ENCODE data around the gene HS1BP3. TPM values are rescaled to one million over a fixed set of nuclear protein-coding genes. Genes with fewer than 3 reads are reported as not detected.

Gene HS1BP3
- total RNA-seq, 1 experiment from 2014 or later: 17.1 TPM

- TF ChIP-seq CTCF (IDR thresholded peaks at IDR 0.05 in 2 of 3, conservative IDR thresholded peaks at IDR 0.05 in 1 of 3; ENCODE audit: borderline replicate concordance in 1 of 3, insufficient read depth in 1 of 3, low read depth in 2 of 3, low read length in 2 of 3) (no peak), JUND (IDR thresholded peaks at IDR 0.05) (no peak), ZFX (IDR thresholded peaks at IDR 0.05) (no peak; the same call in 1 of the 2 replicates), SIN3A (IDR thresholded peaks at IDR 0.05; ENCODE audit: low read depth) (no peak), ELF1 (IDR thresholded peaks at IDR 0.05; ENCODE audit: borderline replicate concordance, low read depth) (no peak), ZNF274 (IDR thresholded peaks at IDR 0.05; ENCODE audit: low read depth, low read length) (no peak), EZH2 (IDR thresholded peaks at IDR 0.05) (no peak), FOSL1 (IDR thresholded peaks at IDR 0.05; ENCODE audit: low read depth) (no peak)
Measured at GRCh38 chr2:20596973-20597859, 53.7 kb downstream of the HS1BP3 start (continued).

GRCh38 chr2:20596193-20596972 is 54.5 kb downstream of the HS1BP3 start:
- intact Hi-C loops (cut with micrococcal nuclease): no loop called here
- RAD21 ChIA-PET (ENCODE audit: low non-redundant PET in 1 of 2, low total read pairs in 2 of 2, uncharacterized antibody in 2 of 2, unreplicated experiment in 2 of 2): no interaction called here
- TF ChIP-seq ZNF274 (IDR thresholded peaks at IDR 0.05; ENCODE audit: low read depth, low read length) (no peak), EGR1 (IDR thresholded peaks at IDR 0.05; ENCODE audit: low read depth) (no peak), MAX (IDR thresholded peaks at IDR 0.05) (no peak), CBX3 (IDR thresholded peaks at IDR 0.05; ENCODE audit: low read depth) (no peak), POLR2A (IDR thresholded peaks at IDR 0.05; ENCODE audit: borderline replicate concordance, extremely low read depth, insufficient read depth, insufficient read length) (no peak), CEBPB (IDR thresholded peaks at IDR 0.05; ENCODE audit: low read depth) (no peak), SRF (IDR thresholded peaks at IDR 0.05; ENCODE audit: low read depth) (no peak), ELF1 (IDR thresholded peaks at IDR 0.05; ENCODE audit: borderline replicate concordance, low read depth) (no peak), RAD21 (IDR thresholded peaks at IDR 0.05; ENCODE audit: low read depth) (no peak), POLR2AphosphoS5 (IDR thresholded peaks at IDR 0.05; ENCODE audit: low read depth, low read length) (no peak), SP1 (IDR thresholded peaks at IDR 0.05; ENCODE audit: low read depth) (no peak), ATF3 (IDR thresholded peaks at IDR 0.05) (no peak), ZBTB33 (IDR thresholded peaks at IDR 0.05; ENCODE audit: extremely low read depth, insufficient replicate concordance, low read length) (no peak), JUND (IDR thresholded peaks at IDR 0.05) (no peak), FOSL1 (IDR thresholded peaks at IDR 0.05; ENCODE audit: low read depth) (no peak), SIN3A (IDR thresholded peaks at IDR 0.05; ENCODE audit: low read depth) (no peak), TCF7L2 (IDR thresholded peaks at IDR 0.05; ENCODE audit: borderline replicate concordance, extremely low read depth, insufficient read depth, insufficient read length) (no peak)

More at GRCh38 chr2:20596193-20596972, 54.5 kb downstream of the HS1BP3 start:
- BruUV-seq (replicated peaks): no TSS peak
- H3K4me1 ChIP-seq (ENCODE audit: control insufficient read depth in 1 of 2, insufficient read depth in 2 of 2, low read length in 2 of 2): peaks cover 27 to 57% of the 10 kb centered on the region in 2 experiments
- no peaks in the 10 kb centered on the region for H3K9me2 ChIP-seq (ENCODE audit: insufficient read depth)
- no peak overlapping the region for H3K4me3 ChIP-seq (replicated peaks in 1 of 2; ENCODE audit: low read depth in 1 of 2, low read length in 2 of 2)
- ATAC-seq (no peak), DNase-seq (ENCODE audit: low read depth, low spot score) (no peak)
- H3K79me2 ChIP-seq (ENCODE audit: insufficient read depth, low read length): no peaks in the 10 kb centered on the region
- no peaks in the 10 kb centered on the region for H3K36me3 ChIP-seq (ENCODE audit: control insufficient read depth in 1 of 2, insufficient read depth in 2 of 2, low read length in 2 of 2)
- H4K20me1 ChIP-seq (ENCODE audit: insufficient read depth): no peaks in the 10 kb centered on the region
- H3K27me3 ChIP-seq (ENCODE audit: insufficient read depth, low read length): no peaks in the 10 kb centered on the region
- H3K9me3 ChIP-seq (ENCODE audit: control insufficient read depth in 1 of 2, insufficient read depth in 1 of 2, low read depth in 1 of 2, low read length in 2 of 2): no peaks in the 10 kb centered on the region
- no peak overlapping the region for H3K27ac ChIP-seq (ENCODE audit: low read depth, low read length)
- peak overlapping the region; percentile 39 for H3K4me2 ChIP-seq (ENCODE audit: low read length)
- no peak overlapping the region for H3K9ac ChIP-seq (ENCODE audit: low read length)
- H2AFZ ChIP-seq (ENCODE audit: low read depth, low read length, poor library complexity, severe bottlenecking): no peak overlapping the region
- CTCF ChIA-PET: interaction anchor here (0.7 to 1.5 kb wide), 3 partner anchors 10 to 86 kb away, joined by 3 to 4 read pairs (median 3); no protein-coding TSS in a partner anchor
- POLR2A ChIA-PET: interaction anchor here (2.9 kb wide), 1 partner anchor 149 kb away, joined by 17 read pairs; the partner anchor contains the start of gene RHOB

Data from HCT116 (cell line).